Measurements from ENCODE around the gene LYL1. TPM values are rescaled to one million over a fixed set of nuclear protein-coding genes. Genes with fewer than 3 reads are reported as not detected.

The LYL1 gene
- total and polyA plus RNA-seq, 2 of the 4 experiments (the other 2 are of a cell fraction): 0.36 to 0.39 TPM

GRCh38 chr19:13128583-13128982 is 25.9 kb upstream of the LYL1 start:
- intact Hi-C loops (cut with micrococcal nuclease): no loop called here

More at GRCh38 chr19:13128583-13128982, 25.9 kb upstream of the LYL1 start:
- no peak overlapping the region for H2BK15ac ChIP-seq (ENCODE audit: low read depth, low read length)
- H3K9me1 ChIP-seq (ENCODE audit: insufficient read depth, low read length): peaks cover 33% of the 10 kb centered on the region
- no peak overlapping the region for H3K18ac ChIP-seq (ENCODE audit: low read depth, low read length)
- peaks cover 14% of the 10 kb centered on the region for H3K36me3 ChIP-seq (ENCODE audit: control insufficient read depth, insufficient read depth, low read length)
- no peak overlapping the region for H2BK20ac ChIP-seq (ENCODE audit: low read depth, low read length)
- no peak overlapping the region for H4K8ac ChIP-seq (ENCODE audit: low read depth in 2 of 2, low read length in 2 of 2)
- ChIA-PET CTCF (no interaction called here), POLR2A (ENCODE audit: unreplicated experiment) (no interaction called here)
- TF ChIP-seq USF2 (IDR thresholded peaks at IDR 0.05; ENCODE audit: low read depth, low read length) (no peak), RAD21 (IDR thresholded peaks at IDR 0.05; ENCODE audit: low read length) (no peak), CEBPB (IDR thresholded peaks at IDR 0.05; ENCODE audit: low read depth, low read length) (no peak), RFX5 (IDR thresholded peaks at IDR 0.05; ENCODE audit: low read depth, low read length) (no peak), CTCF (conservative IDR thresholded peaks at IDR 0.05; ENCODE audit: low read depth, low read length) (no peak), MAFK (IDR thresholded peaks at IDR 0.05; ENCODE audit: low read depth, low read length) (no peak), CHD1 (IDR thresholded peaks at IDR 0.05; ENCODE audit: low read depth, low read length) (no peak), SMC3 (IDR thresholded peaks at IDR 0.05; ENCODE audit: low read depth, low read length) (no peak), RCOR1 (IDR thresholded peaks at IDR 0.05; ENCODE audit: insufficient replicate concordance, low read length) (no peak), BHLHE40 (IDR thresholded peaks at IDR 0.05; ENCODE audit: low read depth, low read length) (no peak), MAZ (IDR thresholded peaks at IDR 0.05; ENCODE audit: borderline replicate concordance, low read depth, low read length) (no peak), ELK1 (IDR thresholded peaks at IDR 0.05; ENCODE audit: borderline replicate concordance, low read depth, low read length) (no peak)
- DNase-seq: no peak
- ATAC-seq (ENCODE audit: low read depth): no peak
- H2AFZ ChIP-seq (replicated peaks; ENCODE audit: low read length, poor library complexity): no peak overlapping the region
- H3K14ac ChIP-seq (replicated peaks; ENCODE audit: low read depth, low read length): no peak overlapping the region
- no peak overlapping the region for H3K4me2 ChIP-seq (ENCODE audit: low read depth, low read length)
- H2AK5ac ChIP-seq (ENCODE audit: low read depth, low read length): no peak overlapping the region
- H3K27ac ChIP-seq (ENCODE audit: insufficient read depth, low read length): no peak overlapping the region
- H3K79me1 ChIP-seq (ENCODE audit: low read depth in 1 of 2, low read length in 2 of 2): peaks cover 12 to 85% of the 10 kb centered on the region in 2 experiments; a peak in 3 of 4 replicates
- H4K20me1 ChIP-seq (ENCODE audit: insufficient read depth, low read length): peaks cover 90% of the 10 kb centered on the region
- no peak overlapping the region for H2BK120ac ChIP-seq (ENCODE audit: low read depth, low read length)
- peaks cover 13% of the 10 kb centered on the region; the same call in 1 of the 2 replicates for H3K4me1 ChIP-seq (ENCODE audit: control insufficient read depth, insufficient read depth, low read length)
- H3K9me3 ChIP-seq (ENCODE audit: control insufficient read depth, insufficient read depth, low read length): no peaks in the 10 kb centered on the region
- in situ Hi-C loops (cut with MboI; ENCODE audit: low sequenced_read_pairs): no loop called here
- dilution Hi-C loops (cut with HindIII; ENCODE audit: low sequenced_read_pairs, unreplicated experiment): no loop called here
- no peak overlapping the region for H3K4me3 ChIP-seq (ENCODE audit: insufficient read depth, low read depth, low read length)
- H3K27me3 ChIP-seq (ENCODE audit: control insufficient read depth, insufficient read depth, low read length): no peaks in the 10 kb centered on the region
- H3K56ac ChIP-seq (ENCODE audit: extremely low read depth, insufficient read depth, low read length): no peak overlapping the region
- no CpG with 5 or more reads among the region's 1 CpG for WGBS, 2 experiments (ENCODE audit: extremely low coverage in 2 of 2, insufficient read length in 1 of 2)
- H3K9ac ChIP-seq (ENCODE audit: low read depth, low read length): no peak overlapping the region
- H2AK9ac ChIP-seq (replicated peaks; ENCODE audit: low read depth, low read length, poor library complexity): no peak overlapping the region
- H4K91ac ChIP-seq (ENCODE audit: insufficient read depth, low read depth, low read length): no peak overlapping the region
- H4K5ac ChIP-seq (ENCODE audit: low read depth, low read length): no peak overlapping the region
- BruUV-seq (replicated peaks): no TSS peak
- no peak overlapping the region for H3K4ac ChIP-seq (ENCODE audit: low read depth, low read length)
- H2BK5ac ChIP-seq (ENCODE audit: low read depth, low read length, poor library complexity, severe bottlenecking): no peak overlapping the region
- no peak overlapping the region for H3K23ac ChIP-seq (ENCODE audit: low read depth, low read length)
